ENCODE results near the gene NRN1L.
"Not testable (repeated sequence)": the region's sequence is repeated elsewhere in the genome, so short reads cannot be mapped to it uniquely, and the experiment has no call there.

DNA sequence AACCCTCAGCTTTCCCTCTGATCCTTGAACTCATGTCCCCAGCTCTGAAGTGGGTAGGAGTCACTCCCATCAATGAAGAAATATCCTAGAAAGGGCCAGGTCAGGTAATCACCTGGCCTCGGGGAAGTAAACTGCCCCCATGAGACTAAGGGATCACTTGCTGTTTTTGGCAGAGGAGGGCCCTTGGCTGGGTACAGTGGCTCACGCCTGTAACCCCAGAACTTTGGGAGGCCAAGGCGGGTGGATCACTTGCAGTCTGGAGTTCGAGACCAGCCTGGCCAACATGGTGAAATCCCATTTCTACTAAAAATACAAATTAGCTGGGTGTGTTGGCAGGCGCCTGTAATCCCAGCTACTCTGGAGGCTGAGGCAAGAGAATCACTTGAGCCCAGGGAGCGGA is 20.6 kb upstream of the NRN1L start:
- TF ChIP-seq, protein P1, sequence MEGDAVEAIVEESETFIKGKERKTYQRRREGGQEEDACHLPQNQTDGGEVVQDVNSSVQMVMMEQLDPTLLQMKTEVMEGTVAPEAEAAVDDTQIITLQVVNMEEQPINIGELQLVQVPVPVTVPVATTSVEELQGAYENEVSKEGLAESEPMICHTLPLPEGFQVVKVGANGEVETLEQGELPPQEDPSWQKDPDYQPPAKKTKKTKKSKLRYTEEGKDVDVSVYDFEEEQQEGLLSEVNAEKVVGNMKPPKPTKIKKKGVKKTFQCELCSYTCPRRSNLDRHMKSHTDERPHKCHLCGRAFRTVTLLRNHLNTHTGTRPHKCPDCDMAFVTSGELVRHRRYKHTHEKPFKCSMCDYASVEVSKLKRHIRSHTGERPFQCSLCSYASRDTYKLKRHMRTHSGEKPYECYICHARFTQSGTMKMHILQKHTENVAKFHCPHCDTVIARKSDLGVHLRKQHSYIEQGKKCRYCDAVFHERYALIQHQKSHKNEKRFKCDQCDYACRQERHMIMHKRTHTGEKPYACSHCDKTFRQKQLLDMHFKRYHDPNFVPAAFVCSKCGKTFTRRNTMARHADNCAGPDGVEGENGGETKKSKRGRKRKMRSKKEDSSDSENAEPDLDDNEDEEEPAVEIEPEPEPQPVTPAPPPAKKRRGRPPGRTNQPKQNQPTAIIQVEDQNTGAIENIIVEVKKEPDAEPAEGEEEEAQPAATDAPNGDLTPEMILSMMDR (IDR thresholded peaks at IDR 0.05): not testable (repeated sequence)
- not testable (repeated sequence) for TF ChIP-seq POLR2A, POLR2AphosphoS5, EP300 (IDR thresholded peaks at IDR 0.05)
